ENCODE data around the gene HINT1.
"Not testable (repeated sequence)": the region's sequence is repeated elsewhere in the genome, so short reads cannot be mapped to it uniquely, and the experiment has no call there.

The HINT1 gene

GRCh38 chr5:131195696-131196095 is 30.6 kb upstream of the HINT1 start:
- TF ChIP-seq CTCF (IDR thresholded peaks at IDR 0.05; ENCODE audit: control insufficient read depth, insufficient read depth, low read depth, low read length, missing control alignments), result no peak
- no peak for DNase-seq (ENCODE audit: low read depth)
- H3K4me3 ChIP-seq (ENCODE audit: control insufficient read depth, low read depth, low read length), result no peak overlapping the region

GRCh38 chr5:131194725-131195124 is 29.7 kb upstream of the HINT1 start:
- no peak overlapping the region for H3K4me3 ChIP-seq (ENCODE audit: control insufficient read depth, low read depth, low read length)
- no peak for TF ChIP-seq CTCF (IDR thresholded peaks at IDR 0.05; ENCODE audit: control insufficient read depth, insufficient read depth, low read depth, low read length, missing control alignments)
- DNase-seq (ENCODE audit: low read depth), result no peak

GRCh38 chr5:131193897-131194296 is 28.8 kb upstream of the HINT1 start:
- not testable (repeated sequence) for H3K4me3 ChIP-seq (ENCODE audit: control insufficient read depth, low read depth, low read length); DNase-seq (ENCODE audit: low read depth)

- TF ChIP-seq CTCF (IDR thresholded peaks at IDR 0.05; ENCODE audit: control insufficient read depth, insufficient read depth, low read depth, low read length, missing control alignments), result no peak
- DNase-seq (ENCODE audit: low read depth), result no peak
- H3K4me3 ChIP-seq (ENCODE audit: control insufficient read depth, low read depth, low read length), result no peak overlapping the region
These were observed 28.1 kb upstream of the HINT1 start for GRCh38 chr5:131193106-131193505.

- TF ChIP-seq CTCF (IDR thresholded peaks at IDR 0.05; ENCODE audit: control insufficient read depth, insufficient read depth, low read depth, low read length, missing control alignments), result no peak
- no peak for DNase-seq (ENCODE audit: low read depth)
- H3K4me3 ChIP-seq (ENCODE audit: control insufficient read depth, low read depth, low read length), result no peak overlapping the region
These were observed 21.7 kb upstream of the HINT1 start for GRCh38 chr5:131186561-131187256.

- no peak for DNase-seq (ENCODE audit: low read depth)
- TF ChIP-seq CTCF (IDR thresholded peaks at IDR 0.05; ENCODE audit: control insufficient read depth, insufficient read depth, low read depth, low read length, missing control alignments), result no peak
- H3K4me3 ChIP-seq (ENCODE audit: control insufficient read depth, low read depth, low read length), result no peak overlapping the region
These were observed 20.6 kb upstream of the HINT1 start for GRCh38 chr5:131185523-131186104.

GRCh38 chr5:131182839-131183238 is 17.8 kb upstream of the HINT1 start:
- no peak overlapping the region for H3K4me3 ChIP-seq (ENCODE audit: control insufficient read depth, low read depth, low read length)
- no peak for DNase-seq (ENCODE audit: low read depth)
- no peak for TF ChIP-seq CTCF (IDR thresholded peaks at IDR 0.05; ENCODE audit: control insufficient read depth, insufficient read depth, low read depth, low read length, missing control alignments)
